GM21825 (cell line): Measurements from ENCODE around the gene FGF18.

Source experiments
- ATAC-seq: cut with Tn5 transposase; IDR thresholded peaks from one replicate; pipeline ENCODE4 v1.9.1; 2021; ENCODE audit warnings: mild to moderate bottlenecking, moderate library complexity; ENCODE audit not compliant: unreplicated experiment

Gene FGF18

DNA sequence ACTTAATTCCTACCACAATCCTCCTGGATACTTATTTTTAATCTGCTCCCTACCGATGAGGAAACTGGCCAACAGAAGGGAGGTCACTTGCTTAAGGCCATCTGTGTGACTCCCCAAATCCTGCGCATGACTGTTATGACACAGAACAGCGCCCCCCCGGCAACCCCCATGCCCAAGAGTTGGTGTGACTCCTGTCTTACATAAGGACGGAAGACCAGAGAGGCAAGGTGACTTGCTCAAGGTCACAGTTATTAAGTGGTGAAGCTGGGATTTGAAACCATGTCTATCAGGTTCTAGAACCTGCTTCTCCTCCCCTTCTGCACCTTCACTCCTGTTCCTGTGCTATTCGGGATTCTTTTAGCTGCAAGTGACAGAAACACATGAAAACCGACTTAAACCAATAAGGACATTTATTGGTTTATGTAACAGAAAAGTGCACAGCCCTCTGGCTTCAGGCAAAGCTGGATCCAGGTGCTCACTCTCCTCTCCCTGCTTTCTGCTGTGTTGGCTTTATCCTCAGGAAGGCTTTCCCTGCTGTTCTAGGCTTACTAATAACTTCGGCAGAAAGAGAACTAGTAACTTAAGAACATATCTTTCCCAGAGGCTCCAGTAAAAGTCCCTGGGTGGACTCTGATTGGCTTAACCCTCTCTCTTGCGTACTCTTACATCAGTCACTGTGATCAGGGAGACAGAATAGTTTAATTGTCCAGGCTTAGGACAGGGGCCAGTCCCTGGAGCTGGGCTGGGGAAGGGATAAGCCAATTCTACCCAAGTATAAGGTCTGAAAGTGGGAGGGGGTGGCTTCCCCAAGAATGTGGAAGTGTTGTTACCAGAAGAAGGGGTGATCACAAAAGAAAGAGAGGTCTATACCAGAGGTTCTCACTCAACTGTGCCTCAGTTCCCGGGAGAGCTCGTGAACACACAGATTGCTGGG is 43.7 kb downstream of the FGF18 start:
- no peak for ATAC-seq

- no peak for ATAC-seq
Measured at GRCh38 chr5:171463862-171464229, 44.4 kb downstream of the FGF18 start.

- ATAC-seq = no peak
Measured at GRCh38 chr5:171464829-171465228, 45.4 kb downstream of the FGF18 start.

GRCh38 chr5:171467107-171467506 is 47.7 kb downstream of the FGF18 start:
- no peak for ATAC-seq

- no peak for ATAC-seq
Measured at GRCh38 chr5:171469326-171469725, 49.9 kb downstream of the FGF18 start.

DNA sequence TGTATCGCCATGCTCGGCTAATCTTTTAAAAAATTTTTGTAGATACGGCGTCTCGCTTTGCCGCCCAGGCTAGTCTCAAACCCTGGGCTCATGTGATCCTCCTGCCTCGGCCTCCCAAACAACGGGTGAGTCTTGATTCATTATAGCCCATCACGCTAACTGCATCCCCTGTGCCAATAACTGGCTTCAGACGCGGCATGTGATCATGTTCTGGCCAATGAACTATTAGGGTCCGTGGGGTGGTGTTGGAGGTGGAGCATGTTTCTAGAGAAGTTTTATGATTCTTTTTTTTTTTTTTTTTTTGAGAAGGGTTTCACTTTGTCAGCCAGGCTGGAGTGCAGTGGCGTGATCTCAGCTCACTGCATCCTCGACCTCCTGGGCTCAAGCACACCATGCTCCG is 51.0 kb downstream of the FGF18 start:
- no peak for ATAC-seq

- no peak for ATAC-seq
Measured at GRCh38 chr5:171474230-171474813, 54.9 kb downstream of the FGF18 start.

DNA sequence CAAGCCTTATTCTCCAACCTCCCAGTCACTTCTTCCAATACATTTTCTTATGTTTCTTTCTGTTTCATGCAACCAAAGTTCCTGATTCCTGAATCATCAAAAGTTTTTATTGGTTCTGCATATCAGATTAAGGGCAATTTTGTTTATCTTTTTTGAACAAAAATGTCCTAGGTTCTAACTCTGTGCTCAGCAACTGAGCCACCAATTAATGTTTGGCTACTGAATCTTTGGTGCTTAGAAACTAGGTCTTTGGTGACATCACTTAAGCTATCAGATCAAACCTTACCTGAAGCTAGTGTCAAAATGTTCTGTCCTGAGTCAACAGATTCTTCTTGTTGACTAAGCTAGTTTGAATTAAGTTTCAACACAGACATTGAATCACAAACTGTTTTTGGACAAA is 56.1 kb downstream of the FGF18 start:
- no peak for ATAC-seq

GRCh38 chr5:171476701-171477100 is 57.3 kb downstream of the FGF18 start:
- ATAC-seq = no peak

DNA sequence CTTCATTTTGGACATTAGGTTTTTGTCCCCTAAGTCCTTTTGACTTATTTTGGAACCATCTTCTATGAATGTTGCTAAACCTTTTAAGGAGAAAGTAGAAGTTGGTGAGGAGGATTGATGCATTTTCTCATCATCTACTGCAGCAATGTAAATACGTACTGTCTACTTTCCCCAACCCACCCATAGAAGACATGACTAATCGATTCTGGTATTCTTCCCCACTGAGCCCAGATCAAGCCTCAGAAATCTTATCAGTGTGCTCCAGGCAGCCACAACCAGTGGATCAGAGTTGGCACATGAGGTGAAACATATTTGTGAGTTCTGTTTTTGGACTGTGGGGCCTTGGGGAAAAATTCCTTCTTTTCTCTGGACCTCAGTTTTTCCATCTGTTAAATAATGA is 57.7 kb downstream of the FGF18 start:
- no peak for ATAC-seq

DNA sequence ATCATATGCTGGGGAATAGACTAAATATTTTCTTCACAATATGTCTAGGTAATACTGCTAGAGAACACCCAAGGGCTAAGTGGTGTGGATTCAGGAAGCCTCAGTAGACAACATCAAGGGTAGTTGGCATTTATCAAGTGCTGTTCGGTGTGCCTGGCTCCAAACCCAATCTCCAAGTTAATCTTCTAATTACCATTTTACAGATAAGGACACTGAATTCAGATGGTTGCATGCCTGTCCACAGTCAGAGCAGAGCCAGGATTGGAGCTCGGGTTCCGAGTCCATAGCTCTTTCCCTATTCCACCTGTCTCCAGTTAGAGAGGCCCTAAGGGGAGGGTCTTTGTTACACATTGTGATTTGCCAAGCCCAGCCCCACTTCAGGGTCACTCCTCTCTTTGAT is 58.2 kb downstream of the FGF18 start:
- no peak for ATAC-seq

GRCh38 chr5:171478946-171479775 is 59.7 kb downstream of the FGF18 start:
- ATAC-seq = no peak

DNA sequence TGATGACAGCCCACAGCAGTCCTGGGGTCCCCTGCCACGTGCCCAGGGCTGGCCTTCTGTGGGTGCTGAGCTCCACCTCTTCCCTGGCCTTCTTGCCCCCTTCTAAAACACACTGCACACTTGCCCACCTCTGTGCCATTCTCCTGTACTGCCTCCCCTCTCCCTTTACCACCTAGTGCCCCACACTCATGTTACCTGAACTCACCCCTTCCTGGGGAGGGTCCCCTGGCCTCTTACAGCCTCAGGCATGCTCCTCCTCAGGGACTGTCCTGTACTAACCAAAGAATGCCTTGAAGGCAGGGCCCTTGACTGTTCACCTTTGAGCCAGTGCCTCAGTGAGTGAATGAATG is 60.3 kb downstream of the FGF18 start:
- ATAC-seq = no peak

- ATAC-seq = no peak
Measured at GRCh38 chr5:171480239-171480638, 60.8 kb downstream of the FGF18 start.

DNA sequence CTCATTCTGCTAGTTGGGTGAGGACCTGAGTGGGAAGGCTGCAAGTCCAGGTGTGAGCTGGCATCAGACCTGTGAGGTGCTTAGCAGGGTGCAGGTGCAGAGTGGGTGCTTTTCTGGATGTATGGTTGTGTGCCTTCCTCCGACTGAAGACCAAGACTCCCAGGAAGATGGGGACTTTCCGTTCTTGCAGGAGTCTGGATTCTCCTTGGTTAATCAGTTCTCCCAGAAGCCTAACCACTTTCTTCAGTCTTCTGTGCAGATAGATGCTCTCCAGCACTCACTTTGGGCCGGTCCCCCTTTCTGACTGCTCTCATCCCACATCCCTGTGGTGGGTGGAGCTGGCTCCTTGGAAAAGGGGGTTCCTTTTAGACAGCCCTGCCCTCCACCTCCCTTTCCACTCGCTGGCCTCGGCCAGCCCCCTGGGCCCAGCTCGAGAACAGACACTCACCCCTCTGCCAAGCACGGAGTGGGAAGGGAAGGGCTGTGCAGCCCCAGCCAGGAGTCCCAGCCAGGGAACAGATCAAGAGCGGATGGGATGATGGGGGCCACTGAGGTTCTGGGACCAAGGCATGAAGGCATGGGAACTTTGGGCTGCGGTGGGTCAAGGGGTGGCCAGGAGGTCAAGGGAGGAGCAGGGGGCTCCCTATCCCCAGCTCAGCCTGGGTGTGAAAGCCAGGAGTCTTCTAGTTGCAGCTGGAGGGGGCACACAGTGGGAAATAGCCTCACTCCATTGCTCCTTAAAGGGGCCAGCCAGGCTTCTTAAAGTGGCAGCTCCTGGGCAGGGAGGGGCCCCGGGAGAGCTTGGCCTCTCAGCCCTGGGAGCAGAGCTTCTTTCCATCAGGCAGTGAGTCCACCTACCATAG is 62.4 kb downstream of the FGF18 start:
- no peak for ATAC-seq

GRCh38 chr5:171482434-171482730 is 62.9 kb downstream of the FGF18 start:
- ATAC-seq = no peak

GRCh38 chr5:171483551-171484135 is 64.2 kb downstream of the FGF18 start:
- ATAC-seq = no peak

DNA sequence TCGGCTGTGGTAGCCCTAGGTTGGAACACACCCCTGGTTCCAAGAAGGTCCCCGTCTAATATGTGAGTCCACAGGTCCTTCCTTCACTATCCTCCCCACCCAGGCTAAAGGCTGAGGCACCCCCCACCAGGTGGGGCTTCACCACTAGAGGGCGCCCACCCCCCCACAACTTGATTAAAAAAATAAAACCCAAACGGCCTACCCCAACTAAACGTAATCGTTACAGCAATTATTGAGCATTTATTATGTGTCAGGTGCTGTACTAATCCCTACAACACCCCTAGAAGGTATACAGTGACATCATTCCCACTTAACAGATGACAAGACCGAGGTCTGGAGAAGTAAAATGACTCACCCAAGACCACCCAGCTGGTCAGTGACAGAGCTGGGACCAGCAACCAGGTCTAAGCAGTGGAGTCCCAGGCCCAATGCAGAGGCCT is 65.0 kb downstream of the FGF18 start:
- ATAC-seq = no peak

- ATAC-seq = no peak
Measured at GRCh38 chr5:171485668-171486067, 66.2 kb downstream of the FGF18 start.

- ATAC-seq = no peak
Measured at GRCh38 chr5:171486613-171487012, 67.2 kb downstream of the FGF18 start.

GRCh38 chr5:171488876-171489275 is 69.4 kb downstream of the FGF18 start:
- no peak for ATAC-seq
